ENCODE results near the gene SLFN14.

DNA sequence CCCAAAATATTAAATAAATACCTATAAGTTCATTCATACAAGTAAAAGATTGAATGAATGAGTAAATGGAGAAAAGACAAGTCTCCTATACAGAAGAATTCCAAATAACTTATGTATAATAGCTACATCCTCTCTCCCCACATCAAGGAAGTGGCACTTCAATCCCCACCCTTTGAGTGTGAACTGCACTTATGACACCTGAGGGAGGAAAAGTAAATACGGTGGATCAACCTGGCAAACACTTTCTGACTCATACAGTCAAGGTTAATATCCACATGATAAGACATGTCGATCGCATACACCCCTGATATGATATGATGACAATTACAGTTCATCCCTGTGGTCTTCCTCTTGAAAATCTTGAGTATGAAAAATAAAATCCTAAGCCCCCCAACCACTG lies 41.2 kb downstream of the SLFN14 start:
- TF ChIP-seq, protein P1, sequence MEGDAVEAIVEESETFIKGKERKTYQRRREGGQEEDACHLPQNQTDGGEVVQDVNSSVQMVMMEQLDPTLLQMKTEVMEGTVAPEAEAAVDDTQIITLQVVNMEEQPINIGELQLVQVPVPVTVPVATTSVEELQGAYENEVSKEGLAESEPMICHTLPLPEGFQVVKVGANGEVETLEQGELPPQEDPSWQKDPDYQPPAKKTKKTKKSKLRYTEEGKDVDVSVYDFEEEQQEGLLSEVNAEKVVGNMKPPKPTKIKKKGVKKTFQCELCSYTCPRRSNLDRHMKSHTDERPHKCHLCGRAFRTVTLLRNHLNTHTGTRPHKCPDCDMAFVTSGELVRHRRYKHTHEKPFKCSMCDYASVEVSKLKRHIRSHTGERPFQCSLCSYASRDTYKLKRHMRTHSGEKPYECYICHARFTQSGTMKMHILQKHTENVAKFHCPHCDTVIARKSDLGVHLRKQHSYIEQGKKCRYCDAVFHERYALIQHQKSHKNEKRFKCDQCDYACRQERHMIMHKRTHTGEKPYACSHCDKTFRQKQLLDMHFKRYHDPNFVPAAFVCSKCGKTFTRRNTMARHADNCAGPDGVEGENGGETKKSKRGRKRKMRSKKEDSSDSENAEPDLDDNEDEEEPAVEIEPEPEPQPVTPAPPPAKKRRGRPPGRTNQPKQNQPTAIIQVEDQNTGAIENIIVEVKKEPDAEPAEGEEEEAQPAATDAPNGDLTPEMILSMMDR (IDR thresholded peaks at IDR 0.05), result no peak
- no peak for TF ChIP-seq EP300 (IDR thresholded peaks at IDR 0.05)
